ENCODE measurements around the gene FGF7. TPM values are rescaled to one million over a fixed set of nuclear protein-coding genes. Genes with fewer than 3 reads are reported as not detected.

The FGF7 gene, protein sequence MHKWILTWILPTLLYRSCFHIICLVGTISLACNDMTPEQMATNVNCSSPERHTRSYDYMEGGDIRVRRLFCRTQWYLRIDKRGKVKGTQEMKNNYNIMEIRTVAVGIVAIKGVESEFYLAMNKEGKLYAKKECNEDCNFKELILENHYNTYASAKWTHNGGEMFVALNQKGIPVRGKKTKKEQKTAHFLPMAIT
- not detected in 2 replicates for total RNA-seq

DNA sequence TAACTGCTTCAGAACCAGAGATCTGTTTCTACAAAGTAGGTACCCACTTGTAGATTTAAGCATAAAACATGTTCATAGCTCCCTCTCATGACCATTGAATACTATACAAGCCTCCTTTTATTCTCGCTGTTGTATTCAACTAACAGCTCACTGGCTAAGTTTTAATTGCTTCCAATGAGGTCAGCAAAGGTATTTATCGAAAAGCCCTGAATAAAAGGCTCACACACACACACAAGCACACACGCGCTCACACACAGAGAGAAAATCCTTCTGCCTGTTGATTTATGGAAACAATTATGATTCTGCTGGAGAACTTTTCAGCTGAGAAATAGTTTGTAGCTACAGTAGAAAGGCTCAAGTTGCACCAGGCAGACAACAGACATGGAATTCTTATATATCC lies at the start of gene FGF7:
FGF7 (plus strand) TSS at position 222 of the 400 bp plus-strand sequence. CDS start 1,056 bp downstream, outside the sequence.

Other genes starting within 250 kb of the FGF7 start
- gene FAM227B, start 197.6 kb downstream of the FGF7 start, total RNA-seq, result 1.7 and 3.9 TPM in 2 replicates
- gene DTWD1, start 197.8 kb downstream of the FGF7 start, total RNA-seq, result 8.4 and 9.9 TPM in 2 replicates

Data from hair follicular keratinocyte (primary cell).